GM19240 (cell line): ENCODE data around the gene IST1.
"Not testable (repeated sequence)": the region's sequence is repeated elsewhere in the genome, so short reads cannot be mapped to it uniquely, and the experiment has no call there.

Source experiments
- DNase-seq: peaks from one replicate; pipeline ENCODE4 v3.0.0; 2011; ENCODE audit warnings: low spot score; ENCODE audit not compliant: insufficient read length

Gene IST1

DNA sequence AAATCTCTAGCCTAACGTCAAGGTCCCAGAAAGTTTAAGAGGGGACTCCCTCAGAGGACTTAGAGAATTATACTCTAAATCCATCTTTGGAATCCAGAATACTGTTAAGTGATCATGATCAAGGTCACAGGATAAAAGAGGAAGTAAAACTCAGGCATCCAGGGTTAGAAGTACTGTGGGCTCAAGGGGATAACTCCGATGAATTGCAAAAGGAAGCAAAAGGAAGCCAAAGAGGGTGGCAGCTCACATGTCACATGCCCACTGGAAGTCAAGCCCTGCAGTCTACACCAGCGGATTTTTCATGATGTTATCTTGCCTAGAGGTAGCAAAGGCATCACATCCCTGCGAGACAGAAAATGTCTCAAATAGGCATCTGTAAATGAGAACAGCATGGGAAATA is 15.2 kb upstream of the IST1 start:
- DNase-seq, result no peak

DNA sequence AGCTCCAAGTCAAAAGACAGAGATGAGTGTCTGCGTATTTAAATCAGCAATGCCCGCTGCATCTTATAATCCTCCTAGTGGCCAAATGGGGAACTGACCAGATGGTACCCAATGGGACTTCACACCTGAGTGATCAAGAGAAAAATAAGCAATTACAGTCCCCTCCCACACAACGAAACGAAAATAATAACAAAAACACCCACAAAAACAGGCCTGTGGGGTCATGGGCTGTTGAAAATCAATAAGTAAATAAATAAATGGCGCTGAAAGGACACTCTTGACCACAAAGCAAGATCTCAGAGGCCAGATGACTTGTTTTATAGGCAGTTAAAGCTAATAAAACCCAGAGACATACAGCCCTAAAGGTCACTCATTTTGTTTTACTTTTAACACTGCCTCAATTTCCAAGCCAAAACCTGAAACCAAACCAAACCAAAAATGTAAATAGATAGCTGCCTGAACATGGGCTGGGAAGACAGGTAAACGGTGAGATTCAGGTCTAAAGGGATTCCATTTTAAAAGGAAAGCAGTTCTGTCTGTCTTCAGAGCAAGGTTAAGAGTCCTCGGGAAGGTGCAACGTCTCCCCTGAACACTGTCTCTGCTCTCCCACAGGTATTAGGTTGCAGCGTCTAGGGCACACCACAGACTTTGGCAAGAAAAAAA is 12.7 kb upstream of the IST1 start:
- peak; percentile 63 for DNase-seq

DNA sequence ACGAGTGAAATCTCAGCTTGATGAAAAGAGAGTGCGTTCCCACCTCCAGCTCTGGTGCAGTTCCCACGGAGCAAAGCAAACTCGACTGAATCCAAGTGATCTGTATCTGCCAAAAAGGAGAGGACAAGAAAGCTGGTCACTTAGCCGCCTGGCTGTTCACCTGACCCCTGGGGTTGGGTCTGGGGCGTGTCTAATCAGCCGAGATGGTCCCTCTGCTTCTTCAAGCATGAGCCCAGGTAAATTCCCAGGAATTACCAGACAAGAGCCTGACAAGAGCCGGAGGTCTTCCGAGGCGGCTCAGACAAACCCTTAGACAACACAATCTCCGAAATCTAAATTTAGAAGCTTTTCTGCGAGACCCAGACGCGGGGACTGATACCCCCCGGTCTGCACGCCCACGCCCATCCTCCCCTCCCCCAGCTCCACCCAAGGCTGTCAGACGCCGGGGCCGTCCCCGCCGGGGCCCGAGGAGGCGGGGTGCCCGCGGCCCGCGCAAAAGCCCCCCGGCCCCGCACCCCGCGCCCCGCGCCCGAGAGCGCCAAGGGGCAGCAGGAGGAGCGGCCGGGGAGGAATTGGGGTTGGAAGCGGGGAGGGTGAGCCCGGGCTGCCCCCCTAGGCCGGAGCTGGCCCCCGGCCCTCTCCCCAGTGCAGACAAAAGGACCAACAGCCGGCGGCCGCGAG is 12.0 kb upstream of the IST1 start:
- DNase-seq, result no peak

DNA sequence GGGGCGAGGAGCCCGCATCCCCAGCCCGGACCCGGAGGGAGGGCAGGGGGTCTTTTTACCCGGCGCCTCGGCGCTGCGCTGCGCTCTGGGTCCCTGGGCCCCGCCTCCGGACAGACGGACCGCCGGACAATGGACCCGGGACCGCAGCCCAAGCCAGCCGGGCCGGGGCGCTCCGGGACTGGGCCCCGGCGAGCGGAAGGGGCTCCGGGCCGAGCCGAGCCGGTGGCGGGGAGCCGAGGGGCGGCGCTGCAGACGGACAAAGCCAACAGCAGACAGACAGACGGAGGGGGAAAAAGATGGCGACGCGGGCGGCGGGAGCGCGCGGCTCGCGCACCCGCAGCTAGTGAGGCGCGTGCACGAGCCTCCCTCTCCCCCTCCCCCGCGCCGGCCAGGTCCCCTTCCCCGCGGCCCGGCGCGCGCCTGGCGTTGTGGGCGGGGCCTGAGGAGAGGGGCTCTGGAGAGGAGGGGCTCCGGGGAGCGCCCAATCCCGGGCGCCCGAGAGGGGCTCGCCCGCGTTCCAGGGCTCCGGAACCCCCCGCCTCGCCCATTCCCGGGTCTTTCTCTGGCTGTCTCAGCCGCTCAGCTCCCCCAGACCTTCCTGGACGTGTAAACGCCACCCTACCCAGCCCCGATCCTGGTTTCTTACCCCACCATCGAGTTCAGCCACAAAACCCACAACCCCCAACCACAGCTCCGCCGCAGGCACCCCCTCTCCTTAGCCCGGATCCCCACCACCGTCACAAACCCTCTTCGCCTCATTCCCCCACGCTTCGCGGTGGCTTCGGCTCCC is 11.3 kb upstream of the IST1 start, which contains the start of gene ZNF821:
ZNF821 (minus strand) TSS at position 334 of the 790 bp plus-strand sequence. CDS start 4,236 bp downstream, outside the sequence.
- peak; percentile 57 for DNase-seq

DNA sequence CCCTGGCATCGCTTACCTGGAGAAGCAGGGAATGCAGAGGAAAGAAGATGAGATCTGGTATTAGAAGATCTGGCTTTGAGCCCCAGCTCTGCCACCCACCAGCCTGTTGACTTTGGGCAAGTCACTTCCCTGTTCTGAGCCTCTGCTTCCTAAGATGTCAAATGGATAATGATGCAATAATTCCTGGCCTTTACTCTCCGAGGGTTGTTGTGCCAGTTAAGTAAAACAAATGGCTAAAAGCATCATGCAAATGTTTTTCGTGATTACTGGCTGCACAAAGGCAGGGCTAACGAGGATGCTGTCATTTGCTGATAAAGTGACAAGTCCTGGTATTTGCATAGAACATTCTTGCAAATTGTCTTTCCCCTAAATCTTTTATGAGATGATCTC is 10.1 kb upstream of the IST1 start:
- no peak for DNase-seq

DNA sequence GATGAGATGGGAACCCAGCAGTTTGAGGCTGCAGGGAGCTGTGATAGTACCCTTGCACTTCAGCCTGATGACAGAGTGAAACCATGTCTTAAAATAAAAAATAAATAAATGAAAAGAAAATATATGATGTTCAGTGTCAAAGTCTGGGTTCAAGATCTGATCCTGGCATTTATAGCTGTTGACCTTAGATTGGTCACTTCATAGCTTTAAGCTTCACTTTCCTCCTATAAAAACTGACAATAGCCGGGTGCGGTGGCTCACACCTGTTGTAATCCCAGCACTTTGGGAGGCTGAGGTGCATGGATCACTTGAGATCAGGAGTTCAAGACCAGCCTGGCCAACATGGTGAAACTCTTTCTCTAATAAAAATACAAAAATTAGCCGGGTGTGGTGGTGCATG is 6.2 kb upstream of the IST1 start:
- DNase-seq, result no peak

DNA sequence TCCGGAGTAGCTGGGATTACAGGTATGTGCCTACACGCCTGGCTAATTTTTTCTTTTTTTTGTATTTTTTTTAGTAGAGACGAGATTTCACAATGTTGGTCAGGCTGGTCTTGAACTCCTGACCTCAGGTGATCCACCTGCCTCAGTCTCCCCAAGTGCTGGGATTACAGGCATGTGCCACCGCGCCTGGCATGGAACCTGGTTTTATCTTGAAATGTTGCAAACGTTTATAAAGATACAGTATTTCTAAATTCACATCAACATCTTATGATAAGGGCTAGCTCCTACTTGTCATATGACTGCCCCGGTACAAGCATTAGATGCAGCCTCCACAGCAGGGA is 1.5 kb upstream of the IST1 start:
- no peak for DNase-seq

DNA sequence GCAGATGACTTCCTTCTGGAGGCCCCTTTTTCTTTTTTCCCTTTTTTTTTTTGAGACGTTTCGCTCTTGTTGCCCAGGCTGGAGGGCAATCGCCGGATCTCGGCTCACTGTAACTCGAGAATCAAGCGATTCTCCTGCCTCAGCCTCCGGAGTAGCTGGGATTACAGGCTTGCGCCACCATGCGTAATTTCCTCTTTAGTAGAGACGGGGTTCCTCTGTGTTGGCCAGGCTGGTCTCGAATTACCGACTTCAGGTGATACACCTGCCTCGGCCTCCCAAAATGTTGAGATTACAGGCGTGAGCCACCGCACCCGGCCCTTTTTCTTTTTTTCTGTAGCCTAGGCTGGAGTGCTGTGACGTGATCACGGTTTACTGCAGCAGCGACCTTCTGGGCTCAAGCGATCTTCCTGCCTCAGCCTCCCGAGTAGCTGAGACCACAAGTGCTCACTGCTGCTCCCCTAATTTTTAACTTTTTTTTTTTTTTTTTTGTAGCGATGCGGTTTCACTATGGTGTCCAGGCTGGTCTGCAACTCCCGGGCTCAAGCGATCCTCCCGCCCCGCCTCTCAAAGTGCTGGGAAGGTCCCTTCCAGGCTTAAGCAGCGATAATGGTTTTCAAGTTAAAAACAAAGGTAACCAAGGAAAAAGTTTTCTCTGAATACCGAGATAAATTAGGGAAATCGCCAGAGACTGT is 956 bp upstream of the IST1 start:
- no peak for DNase-seq

DNA sequence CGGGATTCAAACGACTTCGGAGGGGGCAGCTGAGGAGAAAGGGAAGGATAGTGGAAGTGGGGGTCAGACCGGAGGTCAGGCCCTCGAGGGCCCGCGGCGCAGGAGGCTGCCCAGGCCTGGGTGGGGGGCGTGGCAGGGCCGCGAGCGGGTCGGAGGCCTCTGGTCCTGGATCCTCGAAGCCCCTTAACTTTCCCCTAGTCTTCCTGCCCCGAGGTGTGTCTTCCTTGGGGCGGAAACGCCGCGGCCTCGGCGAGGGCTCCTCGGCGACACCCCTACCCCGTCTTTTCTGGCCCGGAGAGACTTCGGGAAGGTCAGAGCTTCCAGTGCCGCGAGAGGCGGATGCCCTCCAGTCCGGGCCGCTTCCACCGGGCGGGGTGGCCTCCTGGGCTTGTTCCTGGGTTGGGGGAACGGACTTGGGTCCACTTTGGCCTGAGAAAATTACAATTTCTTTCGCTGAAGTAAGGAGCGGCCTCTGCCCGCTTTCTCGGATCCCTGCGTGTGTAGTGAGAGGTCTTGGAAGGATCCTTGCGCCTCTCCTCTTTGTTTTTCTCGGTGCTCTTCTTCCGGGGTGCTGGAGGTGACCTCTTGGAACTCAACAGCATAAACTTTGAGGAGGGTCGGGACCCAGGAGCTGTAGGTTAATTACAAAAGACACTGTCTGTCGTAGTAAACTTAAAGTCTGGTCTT is 491 bp downstream of the IST1 start:
- no peak for DNase-seq

DNA sequence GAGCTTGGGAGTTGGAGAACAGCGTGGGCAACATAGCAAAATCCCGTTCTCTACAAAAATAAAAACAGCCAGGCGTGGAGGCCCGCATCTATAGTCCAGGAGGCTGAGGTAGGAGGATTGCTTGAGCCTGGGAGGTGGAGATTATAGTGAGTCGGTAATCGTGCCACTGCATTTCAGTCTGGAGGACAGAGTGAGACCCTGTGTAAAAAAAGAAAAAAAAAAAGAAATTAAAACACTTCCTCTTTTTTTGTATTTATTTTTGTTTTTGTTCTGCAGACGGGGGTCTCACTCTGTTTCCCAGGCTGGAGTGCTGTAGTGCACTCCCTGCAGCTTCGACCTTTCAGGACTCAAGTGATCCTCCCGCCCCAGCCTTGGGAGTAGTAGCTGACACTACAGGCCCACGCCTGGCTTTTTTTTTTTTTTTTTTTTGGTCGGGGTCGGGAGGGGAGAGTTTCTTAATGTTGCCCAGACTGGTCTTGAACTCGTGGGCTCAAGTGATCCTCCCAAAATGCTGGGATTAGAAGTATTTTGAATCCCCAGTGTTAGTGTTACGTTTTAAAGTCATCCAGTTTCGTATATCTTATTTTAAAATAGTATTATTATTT is 1.5 kb downstream of the IST1 start:
- no peak for DNase-seq

DNA sequence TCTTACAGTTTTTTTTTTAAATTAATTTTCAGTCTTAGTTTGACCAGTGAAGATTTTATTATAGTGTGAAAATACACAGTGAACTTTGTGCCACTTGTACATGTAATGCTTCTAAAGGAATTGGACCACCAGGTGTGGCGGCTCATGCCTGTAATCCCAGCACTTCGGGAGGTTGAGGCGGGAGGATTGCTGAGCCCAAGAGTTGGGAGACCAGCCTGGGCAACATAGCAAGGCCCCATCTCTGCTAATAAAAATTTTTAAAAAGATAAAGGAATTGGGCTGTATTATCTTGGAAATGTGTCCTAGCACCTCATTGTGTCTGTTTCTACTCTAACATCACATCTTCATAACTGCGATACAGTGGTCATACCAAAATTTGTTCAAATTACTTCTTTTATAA is 3.8 kb downstream of the IST1 start:
- no peak for DNase-seq

DNA sequence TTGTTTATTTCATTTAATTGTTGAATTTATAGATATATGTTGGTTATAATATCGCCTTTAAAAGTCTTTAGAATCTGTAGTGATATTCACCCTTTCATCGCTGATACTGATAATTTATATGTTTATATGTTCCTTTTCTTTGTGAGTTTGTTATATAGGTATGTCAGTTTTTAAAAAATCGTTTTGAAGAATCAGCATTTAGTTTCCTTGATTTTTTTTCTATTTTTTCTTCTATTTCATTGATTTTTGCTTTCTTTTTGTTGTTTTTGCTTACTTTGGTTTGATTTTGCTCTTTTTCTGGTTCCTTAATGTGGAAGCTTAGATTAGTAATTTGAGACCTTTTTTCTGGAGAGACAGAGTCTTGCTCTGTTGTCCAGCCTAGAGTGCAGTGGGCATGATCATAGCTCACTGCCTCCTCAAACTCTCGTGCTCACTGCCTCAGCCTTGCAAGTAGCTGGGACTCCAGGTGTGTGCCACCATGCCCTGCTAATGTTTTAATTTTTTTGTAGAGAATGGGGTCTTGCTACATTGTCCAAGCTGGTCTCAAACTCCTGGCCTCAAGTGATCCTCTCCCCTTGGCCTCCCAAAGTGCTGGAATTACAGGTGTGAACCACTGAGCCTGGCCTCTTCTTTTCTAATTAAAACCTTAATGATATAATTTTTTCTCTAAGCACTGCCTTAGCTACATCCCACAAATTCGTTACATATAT is 7.5 kb downstream of the IST1 start:
- no peak for DNase-seq

DNA sequence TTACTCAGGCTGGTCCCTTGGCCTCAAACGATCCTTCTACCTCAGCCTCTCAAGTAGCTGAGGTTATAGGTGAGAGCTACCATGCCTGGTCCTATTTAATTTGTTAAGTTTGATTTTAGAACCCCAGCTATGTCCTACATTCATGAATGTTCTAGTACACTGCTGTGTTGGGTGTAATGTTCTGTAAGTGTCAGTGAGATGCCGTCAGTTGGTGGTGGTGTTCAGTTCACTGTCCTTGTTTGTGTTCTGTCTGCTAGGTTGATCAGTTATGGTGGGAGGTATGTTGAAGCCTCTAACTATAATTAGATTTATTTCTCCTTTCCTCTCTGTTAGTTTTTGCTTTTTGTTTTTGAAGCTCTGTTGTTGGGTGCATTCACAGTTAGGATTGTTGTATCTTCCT is 8.3 kb downstream of the IST1 start:
- no peak for DNase-seq

DNA sequence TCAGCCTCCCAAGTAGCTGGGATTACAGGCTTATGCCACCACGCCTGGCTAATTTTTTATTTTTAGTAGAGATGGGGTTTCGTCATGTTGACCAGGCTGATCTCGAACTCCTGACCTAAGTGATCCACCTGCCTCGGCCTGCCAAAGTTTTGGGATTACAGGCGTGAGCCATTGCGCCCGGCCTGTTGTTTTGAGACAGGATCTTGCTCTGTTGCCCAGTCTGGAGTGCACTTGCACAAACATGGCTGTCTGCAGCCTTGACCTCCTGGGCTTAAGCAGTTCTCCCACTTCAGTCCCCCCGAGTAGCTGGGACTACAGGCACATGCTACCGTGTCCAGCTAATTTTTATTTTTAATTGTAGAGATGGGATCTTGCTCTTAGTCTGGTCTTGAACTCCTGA is 8.9 kb downstream of the IST1 start:
- DNase-seq, result no peak

DNA sequence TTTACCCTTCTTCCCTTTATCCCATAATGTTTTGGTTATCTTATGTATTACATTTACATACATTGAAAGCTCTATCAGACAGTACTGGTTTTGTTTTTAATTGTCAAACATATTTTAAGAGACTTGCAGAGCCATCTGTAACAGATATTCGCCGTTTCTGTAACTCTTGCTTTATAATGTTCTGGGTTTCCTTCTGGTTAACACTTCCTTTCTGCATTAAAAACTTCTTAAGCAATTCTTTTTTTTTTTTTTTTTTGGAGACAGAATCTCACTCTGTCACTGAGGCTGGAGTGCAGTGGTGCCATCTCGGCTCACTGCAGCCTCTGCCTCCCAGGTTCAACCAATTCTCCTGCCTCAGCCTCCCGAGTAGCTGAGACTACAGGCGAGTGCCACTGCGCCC is 10.4 kb downstream of the IST1 start:
- not testable (repeated sequence) for DNase-seq

DNA sequence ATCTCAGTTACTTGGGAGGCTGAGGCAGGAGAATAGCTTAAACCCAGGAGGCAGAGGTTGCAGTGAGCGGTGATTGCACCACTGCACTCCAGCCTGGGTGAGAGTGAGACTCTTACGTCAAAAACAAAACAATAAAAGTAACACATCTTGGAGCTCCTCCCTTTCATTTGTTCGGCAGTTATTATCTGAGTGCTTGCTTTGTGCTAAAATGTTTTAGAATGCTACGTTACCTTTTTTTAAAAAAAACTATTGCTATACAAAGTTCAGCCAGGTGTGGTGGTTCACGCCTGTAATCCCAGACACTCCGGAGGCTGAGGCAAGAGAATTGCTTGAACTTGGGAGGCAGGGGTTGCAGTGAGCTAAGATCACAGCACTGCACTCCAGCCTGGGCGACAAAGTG is 15.8 kb downstream of the IST1 start:
- no peak for DNase-seq

DNA sequence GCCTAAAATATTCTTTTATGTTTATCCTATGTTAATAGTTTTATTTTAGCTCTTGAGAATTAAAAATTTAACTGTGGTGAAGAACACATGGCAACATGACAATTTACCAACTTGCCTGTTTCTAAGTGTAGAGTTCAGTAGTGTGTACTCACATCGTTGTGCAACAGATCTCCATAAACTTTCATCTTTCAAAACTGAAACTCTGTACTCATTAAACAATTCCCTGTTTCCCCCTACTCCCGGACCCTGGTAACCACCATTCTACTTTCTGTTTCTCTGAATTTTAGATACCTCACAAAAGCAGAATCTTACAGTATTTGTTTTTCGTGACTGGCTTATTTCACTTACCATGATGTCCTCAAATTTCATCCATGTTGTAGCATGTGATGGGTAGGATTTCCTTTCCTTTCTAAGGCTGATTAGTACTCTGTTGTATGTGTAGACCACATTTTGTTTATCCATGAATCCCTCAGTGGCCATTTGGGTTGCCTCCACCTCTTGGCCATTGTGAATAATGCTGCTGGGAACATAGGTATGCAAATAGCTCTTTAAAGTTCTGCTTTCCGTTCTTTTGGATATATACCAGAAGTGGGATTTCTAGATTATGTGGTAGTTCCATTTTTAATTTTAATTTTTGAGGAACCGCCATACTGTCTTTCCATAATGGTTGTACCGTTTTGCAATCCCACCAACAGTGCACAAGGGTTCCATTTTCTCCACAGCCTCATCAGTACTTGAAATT is 17.4 kb downstream of the IST1 start:
- no peak for DNase-seq

DNA sequence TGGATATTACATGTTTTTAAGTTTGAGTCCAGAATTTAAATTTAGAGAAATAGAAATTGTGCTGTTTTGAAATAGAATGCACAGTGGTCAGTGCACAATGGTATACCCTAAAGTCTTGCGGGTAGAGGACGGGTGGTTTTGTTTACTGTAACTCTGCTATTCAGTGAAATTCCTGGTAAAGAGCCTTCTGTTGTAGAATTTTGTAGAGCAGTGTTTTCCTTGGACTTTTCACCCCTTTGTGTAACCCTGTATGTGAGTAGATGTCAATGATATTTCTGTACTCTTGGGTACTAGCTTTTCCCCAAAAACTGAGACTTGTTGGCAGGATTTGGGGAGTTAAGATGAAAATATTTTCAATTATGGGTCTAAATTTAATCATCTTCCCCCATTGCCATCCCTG is 19.5 kb downstream of the IST1 start:
- no peak for DNase-seq

DNA sequence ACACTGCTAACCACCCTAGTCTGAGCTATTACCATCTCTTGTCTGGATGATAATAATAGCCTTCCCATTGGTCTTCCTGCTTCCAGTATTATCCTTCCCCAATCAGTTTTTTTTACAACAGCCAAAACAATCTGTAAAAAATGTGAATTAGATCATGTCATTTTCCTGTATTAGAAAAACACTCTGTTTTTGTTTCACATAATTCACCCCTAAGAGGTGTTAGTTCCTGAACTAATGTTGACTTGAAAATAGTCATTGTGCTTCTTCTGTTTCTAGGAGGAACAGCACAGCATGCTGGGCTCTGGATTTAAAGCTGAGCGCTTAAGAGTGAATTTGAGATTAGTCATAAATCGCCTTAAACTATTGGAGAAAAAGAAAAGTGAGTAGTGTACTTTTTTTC is 20.0 kb downstream of the IST1 start:
- no peak for DNase-seq
